ENCODE measurements around the gene EIF1B. TPM values are rescaled to one million over a fixed set of nuclear protein-coding genes. Genes with fewer than 3 reads are reported as not detected.
A peak's percentile ranks its signal among the peaks of the same experiment; 100 is the strongest.

Gene EIF1B
- 68.8 TPM for total RNA-seq (ENCODE audit: unreplicated experiment)
- long read RNA-seq, transcript EIF1B-201 (4 exons, 1,010 nt), result major isoform, 56 of 59 reads
- long read RNA-seq, partial matches to known transcripts, result 1 of 59 reads
- long read RNA-seq, other reads (novel, unspliced or antisense), result 2 of 59 reads

- H3K27me3 Mint-ChIP-seq (ENCODE audit: unreplicated experiment), result peaks cover 3% of the 10 kb centered on the region
- TF ChIP-seq CTCF (IDR thresholded peaks at IDR 0.05; ENCODE audit: unreplicated experiment), result peak; percentile 86
- peaks cover 23% of the 10 kb centered on the region for H3K36me3 Mint-ChIP-seq (ENCODE audit: low read depth, unreplicated experiment)
- H3K9me3 Mint-ChIP-seq (ENCODE audit: unreplicated experiment), result no peaks in the 10 kb centered on the region
- peak within 1 kb of the TSS; percentile 98 for H3K27ac Mint-ChIP-seq (ENCODE audit: unreplicated experiment)
- DNase-seq (ENCODE audit: low spot score), result peak; percentile 99
- H3K4me3 Mint-ChIP-seq (ENCODE audit: unreplicated experiment), result peak within 1 kb of the TSS; percentile 99
- peaks cover 12% of the 10 kb centered on the region for H3K4me1 Mint-ChIP-seq (ENCODE audit: unreplicated experiment)
Observed at GRCh38 chr3:40309418-40309924, at the start of gene EIF1B. Gene EIF1B (plus strand): TSS chr3:40309707. CDS start chr3:40309942, 235 bp downstream.

- TF ChIP-seq CTCF (IDR thresholded peaks at IDR 0.05; ENCODE audit: unreplicated experiment), result no peak
- DNase-seq (ENCODE audit: low spot score), result no peak
- Mint-ChIP-seq H3K4me3 (ENCODE audit: unreplicated experiment) (no peak overlapping the region), H3K36me3 (ENCODE audit: low read depth, unreplicated experiment) (no peaks in the 10 kb centered on the region), H3K27ac (ENCODE audit: unreplicated experiment) (no peak overlapping the region), H3K4me1 (ENCODE audit: unreplicated experiment) (peaks cover 3% of the 10 kb centered on the region), H3K9me3 (ENCODE audit: unreplicated experiment) (no peaks in the 10 kb centered on the region), H3K27me3 (ENCODE audit: unreplicated experiment) (no peaks in the 10 kb centered on the region)
Observed at GRCh38 chr3:40262331-40262730, 47.2 kb upstream of the EIF1B start.

GRCh38 chr3:40264451-40264850, 45.1 kb upstream of the EIF1B start:
- Mint-ChIP-seq H3K27ac (ENCODE audit: unreplicated experiment) (no peak overlapping the region), H3K4me1 (ENCODE audit: unreplicated experiment) (peaks cover 3% of the 10 kb centered on the region), H3K9me3 (ENCODE audit: unreplicated experiment) (no peaks in the 10 kb centered on the region), H3K27me3 (ENCODE audit: unreplicated experiment) (no peaks in the 10 kb centered on the region), H3K36me3 (ENCODE audit: low read depth, unreplicated experiment) (no peaks in the 10 kb centered on the region), H3K4me3 (ENCODE audit: unreplicated experiment) (no peak overlapping the region)
- no peak for TF ChIP-seq CTCF (IDR thresholded peaks at IDR 0.05; ENCODE audit: unreplicated experiment)
- DNase-seq (ENCODE audit: low spot score), result no peak

- no peak overlapping the region for H3K4me3 Mint-ChIP-seq (ENCODE audit: unreplicated experiment)
Observed at GRCh38 chr3:40265181-40265580, 44.3 kb upstream of the EIF1B start.

More at GRCh38 chr3:40265181-40265580, 44.3 kb upstream of the EIF1B start:
- no peak for DNase-seq (ENCODE audit: low spot score)
- Mint-ChIP-seq H3K27me3 (ENCODE audit: unreplicated experiment) (no peaks in the 10 kb centered on the region), H3K27ac (ENCODE audit: unreplicated experiment) (no peak overlapping the region), H3K4me1 (ENCODE audit: unreplicated experiment) (peaks cover 3% of the 10 kb centered on the region), H3K9me3 (ENCODE audit: unreplicated experiment) (no peaks in the 10 kb centered on the region), H3K36me3 (ENCODE audit: low read depth, unreplicated experiment) (no peaks in the 10 kb centered on the region)
- no peak for TF ChIP-seq CTCF (IDR thresholded peaks at IDR 0.05; ENCODE audit: unreplicated experiment)
